Stimulated activated CD8-positive, alpha-beta memory T cell treated with anti-CD3 and anti-CD28 coated beads, Interleukin-2, amount 100 ng/mL, for 1 hour (primary cell): Measurements from ENCODE around the gene GTF2B.
"Not testable (repeated sequence)": the region's sequence is repeated elsewhere in the genome, so short reads cannot be mapped to it uniquely, and the experiment has no call there.

Source experiments
- DNase-seq, 2 donors: peaks; one replicate each; pipeline ENCODE4 v3.0.0-alpha.2; 2020; ENCODE audit warnings: low read depth in 2 of 2

The GTF2B gene

DNA sequence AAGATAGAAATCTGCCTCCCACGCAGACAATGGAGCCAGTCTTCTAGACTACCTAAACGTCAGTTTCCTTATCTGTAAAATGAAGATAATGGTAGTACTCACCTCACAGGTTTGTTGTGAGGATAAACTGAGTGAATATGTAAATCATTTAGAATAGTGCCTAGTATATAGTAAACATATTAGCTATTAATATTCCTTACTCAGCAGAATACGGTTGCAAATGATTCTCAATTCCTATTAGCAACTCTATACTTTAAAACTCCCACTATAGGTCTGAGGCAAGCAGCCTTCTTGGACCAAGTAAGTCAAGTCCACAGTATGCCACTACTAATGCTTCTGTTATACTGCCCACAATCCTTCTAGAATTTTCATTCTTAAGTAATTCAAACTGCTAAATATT lies 5.4 kb downstream of the GTF2B start:
- DNase-seq = no peak

DNA sequence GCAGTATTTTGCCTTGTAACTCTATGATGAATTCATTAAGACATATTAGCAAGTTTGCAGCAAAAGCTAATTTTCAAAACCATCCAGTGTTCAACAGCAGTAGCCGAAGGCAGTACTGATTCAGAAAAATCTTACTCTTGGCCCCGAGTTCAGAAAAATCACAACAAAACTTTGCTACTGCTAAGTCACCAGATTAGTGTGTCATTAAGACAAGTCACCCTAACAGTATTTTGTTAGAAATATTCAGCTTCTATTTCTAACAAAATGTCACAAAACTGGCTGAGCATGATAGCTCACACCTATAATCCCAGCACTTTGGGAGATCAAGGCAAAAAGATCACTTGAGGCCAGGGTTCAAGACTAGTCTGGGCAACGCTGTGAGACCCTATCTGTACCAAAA lies 8.2 kb downstream of the GTF2B start:
- no peak for DNase-seq

DNA sequence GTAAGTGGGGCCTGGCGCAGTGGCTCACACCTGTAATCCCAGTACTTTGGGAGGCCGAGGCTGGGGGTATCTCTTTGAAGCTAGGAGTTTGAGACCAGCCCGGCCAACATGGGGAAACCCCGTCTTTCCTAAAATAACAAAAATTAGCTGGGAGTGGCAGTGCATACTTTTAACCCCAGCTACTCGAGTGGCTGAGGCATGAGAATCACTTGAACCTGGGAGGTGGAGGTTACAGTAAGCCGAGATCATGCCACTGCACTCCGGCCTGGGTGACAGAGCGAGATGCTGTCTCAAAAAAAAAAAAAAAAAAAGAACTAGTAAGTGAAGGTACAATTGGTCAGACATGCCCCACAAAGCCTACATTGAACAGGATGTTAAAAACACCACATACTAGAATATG lies 10.7 kb downstream of the GTF2B start:
- not testable (repeated sequence) for DNase-seq

DNA sequence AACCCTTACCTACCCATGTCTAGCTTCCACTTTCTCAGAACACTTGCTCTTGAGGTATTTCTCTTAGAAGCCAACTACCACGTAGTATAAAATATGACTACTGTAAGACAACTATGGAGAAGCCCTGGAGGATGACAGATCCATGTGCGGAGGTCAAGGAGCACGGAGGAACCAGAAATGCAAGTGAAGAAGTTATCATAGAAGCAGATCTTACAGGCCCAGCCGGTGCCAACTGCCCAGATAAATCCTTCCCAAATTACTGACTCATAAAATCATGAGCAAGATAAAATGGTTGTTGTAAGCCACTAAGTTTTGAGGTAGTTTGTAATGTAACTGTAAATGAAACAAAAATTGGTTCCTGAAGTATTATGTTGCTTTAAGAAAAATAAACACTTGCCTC lies 12.6 kb downstream of the GTF2B start:
- no peak for DNase-seq

DNA sequence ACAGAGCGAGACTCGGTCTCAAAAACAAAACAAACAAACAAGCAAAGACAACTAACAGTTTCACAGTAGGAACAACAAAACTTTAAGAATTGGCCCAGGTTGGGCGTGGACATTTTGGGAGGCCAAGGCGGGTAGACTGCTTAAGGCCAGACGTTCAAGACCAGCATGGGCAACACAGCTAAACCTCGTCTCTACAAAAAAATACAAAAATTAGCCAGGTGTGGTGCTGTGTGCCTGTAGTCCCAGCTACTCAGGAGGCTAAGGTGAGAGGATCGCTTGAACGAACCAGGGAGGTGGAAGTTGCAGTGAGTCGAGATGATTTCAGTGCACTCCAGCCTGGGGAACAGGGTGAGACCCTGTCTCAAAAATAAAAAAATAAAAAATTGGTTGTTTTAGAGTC lies 13.5 kb downstream of the GTF2B start:
- DNase-seq = no peak

DNA sequence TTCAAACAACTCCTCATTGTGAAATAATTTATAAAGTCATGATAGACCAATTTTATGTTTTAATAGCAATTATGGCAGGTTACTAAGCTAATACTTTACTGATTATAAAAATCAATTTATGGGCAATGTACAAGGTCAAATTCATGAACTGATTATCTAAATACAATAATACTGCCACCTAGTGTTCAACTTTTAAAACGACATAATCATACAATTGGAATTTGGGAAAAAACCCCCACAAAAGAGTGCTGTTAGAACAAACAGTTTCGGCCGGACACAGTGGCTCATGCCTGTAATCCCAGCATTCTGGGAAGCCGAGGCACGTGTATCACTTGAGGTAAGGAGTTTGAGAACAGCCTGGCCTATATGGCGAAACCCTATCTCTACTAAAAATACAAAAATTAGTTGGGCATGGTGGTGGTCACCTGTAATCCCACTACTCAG lies 14.0 kb downstream of the GTF2B start:
- DNase-seq = no peak

DNA sequence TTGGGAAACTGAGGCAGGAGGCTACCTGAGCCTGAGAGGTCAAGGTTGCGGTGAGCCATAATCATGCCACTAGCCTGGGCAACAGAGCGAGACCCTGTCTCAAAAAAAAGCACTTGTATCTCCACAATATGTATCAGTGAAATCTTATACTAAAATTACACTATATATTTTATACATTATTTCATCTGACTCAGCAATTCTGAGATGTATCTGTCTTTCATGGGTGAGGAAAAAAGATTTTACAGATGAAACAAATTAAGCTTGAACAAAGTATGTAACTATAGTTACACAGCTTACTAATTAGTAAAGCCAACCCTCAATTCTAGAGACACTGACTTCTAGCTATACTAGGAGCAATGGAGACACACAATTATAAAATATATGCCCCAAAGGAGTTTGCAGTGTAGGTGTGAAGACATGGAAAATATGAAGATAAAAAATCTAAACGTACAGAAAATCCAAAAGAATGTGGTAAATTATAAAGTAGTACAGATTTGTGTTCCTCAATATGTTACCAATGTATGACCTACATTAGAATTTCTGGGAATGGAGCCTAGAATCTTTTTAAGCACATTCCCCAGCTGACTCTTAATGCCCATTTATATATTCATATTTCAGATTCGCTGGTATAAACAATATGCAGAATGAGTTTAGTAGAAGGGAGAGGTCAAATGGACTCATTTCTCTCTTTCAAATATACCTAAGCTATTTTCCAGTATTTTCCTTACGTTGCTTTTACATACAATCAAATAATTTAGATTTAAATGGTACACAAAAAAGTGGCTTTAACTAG lies 14.6 kb downstream of the GTF2B start:
- no peak for DNase-seq

DNA sequence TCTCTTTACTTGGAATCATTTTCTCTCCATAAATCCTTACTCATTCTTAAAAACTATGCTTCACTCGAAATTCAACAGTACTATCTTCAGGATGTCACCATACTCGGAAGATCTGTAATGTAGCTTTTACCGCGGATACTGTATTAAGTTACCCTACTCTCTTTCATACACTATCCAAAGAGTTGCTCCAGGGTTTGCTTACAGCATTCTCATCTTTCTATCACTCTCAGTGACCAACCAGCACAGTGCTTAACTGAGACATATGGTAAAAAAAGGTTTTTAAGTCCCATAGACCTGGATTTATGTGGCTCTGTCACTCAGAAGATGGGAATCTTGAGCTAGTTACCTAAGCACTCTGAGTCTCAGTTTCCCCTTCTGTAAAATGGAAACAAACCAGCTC lies 15.8 kb downstream of the GTF2B start:
- DNase-seq = no peak

DNA sequence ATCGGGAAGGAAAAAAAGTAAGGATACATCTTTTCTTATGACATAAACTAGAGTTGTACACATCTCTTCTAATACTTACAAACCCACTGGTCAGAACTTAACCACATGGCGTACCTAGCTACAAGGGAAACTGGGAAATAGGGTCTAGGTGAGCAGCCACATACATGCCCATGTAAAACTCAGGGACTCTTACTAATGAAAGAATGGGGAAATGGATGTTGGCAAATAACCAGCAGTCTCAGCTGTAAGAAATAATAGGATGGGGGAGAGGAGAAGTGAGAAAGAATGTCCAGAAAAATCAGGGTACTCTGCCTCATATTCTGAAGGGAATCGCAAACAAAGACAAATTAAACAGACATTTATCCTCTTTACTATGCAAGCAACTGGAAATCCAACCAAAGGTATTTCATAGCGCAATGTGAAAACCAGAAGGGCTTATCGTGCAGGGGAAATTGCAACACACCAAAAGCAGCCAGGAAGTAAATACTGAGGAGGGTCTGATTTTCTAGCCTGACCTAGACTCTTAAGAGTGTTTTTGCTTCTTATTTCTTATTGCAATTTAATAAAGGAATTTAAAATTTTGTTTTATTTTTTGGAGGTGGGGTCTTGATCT lies 17.5 kb downstream of the GTF2B start:
- no peak for DNase-seq

DNA sequence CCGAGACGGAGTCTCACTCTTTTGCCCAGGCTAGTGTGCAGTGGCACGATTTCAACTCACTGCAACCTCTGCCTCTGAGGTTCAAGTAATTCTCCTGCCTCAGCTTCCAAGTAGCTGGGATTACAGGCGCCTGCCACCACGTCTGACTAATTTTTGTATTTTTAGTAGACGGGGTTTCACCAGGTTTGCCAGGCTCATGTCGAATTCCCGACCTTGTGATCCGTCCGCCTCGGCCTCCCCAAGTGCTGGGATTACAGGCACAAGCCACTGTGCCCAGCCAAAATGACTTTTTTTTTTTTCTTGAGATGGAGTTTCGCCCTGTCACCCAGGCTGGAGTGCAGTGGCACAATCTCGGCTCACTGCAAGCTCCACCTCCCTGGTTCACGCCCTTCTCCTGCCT lies 21.7 kb downstream of the GTF2B start:
- not testable (repeated sequence) for DNase-seq

DNA sequence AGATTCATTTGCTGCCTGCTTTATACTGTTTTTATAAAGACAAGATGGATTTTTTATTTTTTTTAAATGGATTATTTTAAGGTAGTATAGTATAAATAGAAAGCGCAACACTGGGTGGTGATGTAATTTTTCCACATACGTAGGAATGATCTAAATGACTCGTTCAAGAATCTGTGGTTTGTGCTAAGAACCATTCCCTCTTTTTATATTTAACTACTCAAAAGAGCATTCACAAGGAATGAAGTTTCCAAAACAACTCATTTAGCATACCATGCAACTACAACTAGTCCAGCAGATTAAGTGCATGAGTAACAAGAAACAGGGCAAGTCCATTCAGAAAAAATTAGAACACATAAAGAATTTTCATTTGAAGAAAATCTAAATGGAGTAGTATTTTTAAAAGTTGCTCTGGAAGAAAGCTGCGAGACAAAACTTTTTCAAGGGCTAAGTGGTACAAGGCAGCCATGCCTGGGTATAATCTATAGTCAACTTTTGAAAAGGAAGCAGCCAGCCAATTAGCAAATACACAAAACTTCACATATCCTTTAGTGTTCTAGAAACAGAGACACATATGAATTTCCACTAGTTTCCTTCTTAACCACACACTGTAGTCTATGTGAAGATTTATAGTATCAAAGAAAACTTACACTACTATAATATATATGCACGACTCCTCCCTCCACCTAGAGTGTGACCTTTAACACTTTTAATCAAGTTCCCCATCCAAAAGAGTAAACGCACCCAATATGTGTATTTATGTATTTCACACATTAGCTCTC lies 23.4 kb downstream of the GTF2B start:
- DNase-seq = no peak

DNA sequence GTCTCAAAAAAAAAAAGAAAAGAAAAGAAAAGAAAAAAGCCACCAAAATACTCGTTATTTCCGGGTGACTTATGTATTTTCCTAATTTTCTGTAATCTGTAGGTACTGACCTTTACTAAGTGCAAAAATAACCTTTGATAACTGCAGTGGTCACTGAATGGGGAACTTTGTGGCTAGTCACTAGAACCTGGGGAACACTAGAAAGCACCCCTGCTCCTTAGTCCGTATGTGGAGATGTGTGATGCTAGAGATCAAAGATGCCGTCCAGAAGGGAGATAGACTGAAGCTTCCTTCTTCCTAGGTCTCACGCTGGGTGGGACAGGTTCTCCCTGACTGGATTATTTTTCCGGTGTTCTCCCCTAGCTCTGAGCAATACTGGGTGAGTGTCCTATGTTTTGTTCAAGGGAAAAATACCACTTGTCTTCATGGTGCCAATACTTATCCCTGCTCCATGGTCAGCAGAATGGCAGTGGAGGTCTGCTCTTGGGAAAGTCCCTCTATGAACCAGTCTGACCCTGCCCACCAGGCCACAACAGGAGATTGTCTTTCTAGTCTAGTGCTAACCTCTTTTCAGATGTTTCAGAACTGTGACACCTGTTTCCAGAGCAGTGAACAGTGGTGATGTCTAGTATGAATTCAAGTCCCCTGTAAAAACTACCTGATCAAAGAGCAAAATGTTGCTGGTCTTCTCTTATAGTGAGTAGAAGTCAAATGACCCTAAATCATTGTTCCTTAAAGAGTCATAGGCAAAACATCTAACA lies 39.9 kb downstream of the GTF2B start:
- DNase-seq = no peak

DNA sequence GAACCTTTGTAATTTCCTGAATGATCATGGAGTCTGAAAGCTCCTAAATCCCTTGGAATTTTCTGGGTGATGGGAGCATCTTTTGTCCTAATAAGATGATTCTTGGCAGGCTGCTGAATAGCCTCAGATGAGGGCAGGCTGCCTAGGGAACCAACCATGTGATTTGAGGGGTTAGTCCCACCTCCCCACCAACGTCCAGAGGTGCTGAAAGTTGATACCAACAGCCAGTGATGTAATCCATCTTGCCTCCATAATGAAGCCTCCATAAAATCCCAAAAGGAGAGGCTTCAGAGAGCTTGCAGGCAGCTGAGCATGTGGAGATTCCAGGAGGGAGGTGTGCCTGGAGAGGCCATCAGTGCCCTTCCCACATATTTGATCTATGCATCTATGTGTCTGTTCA lies 43.7 kb downstream of the GTF2B start:
- no peak for DNase-seq

DNA sequence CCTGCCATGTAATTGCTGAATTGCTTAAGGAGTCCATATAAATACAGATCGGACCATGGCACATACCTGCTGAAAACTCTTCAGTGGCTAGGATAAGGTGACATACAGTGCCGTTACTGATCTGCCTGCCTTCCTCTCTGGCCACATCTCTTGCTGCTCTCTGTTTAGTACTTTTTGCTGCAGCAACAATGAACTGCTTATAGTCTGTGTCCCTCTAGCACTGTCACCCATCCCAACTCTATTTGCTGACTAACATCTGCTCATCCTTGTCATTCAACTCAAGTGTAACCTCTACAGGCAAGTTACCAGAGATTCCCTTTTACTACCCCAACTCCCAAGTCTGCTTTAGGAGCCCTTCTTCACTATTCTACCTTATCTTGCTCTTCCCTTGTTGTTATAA lies 65.6 kb downstream of the GTF2B start:
- DNase-seq = no peak

DNA sequence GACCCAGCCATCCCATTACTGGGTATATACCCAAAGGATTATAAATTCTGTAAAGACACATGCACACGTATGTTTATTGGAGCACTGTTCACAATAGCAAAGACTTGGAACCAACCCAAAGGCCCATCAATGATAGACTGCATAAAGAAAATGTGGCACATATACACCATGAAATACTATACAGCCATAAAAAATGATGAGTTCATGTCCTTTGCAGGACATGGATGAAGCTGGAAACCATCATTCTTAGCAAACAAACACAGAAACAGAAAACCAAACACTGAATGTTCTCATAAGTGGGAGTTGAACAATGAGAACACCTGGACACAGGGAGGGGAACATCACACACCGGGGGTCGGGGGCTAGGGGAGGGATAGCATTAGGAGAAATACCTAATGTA lies 71.7 kb downstream of the GTF2B start:
- DNase-seq = not testable (repeated sequence)

DNA sequence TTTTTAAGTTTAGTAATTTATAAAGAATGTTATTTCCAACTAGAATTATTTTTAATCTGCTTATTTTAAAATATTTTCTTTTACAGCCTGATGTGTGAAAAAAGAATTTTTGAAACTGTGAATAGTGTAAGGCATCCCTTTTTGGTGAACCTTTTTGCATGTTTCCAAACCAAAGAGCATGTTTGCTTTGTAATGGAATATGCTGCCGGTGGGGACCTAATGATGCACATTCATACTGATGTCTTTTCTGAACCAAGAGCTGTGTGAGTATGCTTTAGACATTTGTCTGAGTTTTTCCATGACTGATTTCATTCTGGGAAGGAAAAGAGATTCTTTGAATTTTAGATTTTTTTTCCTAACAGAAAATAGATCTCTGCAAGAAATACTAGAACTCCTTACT lies 77.9 kb downstream of the GTF2B start:
- DNase-seq = no peak

DNA sequence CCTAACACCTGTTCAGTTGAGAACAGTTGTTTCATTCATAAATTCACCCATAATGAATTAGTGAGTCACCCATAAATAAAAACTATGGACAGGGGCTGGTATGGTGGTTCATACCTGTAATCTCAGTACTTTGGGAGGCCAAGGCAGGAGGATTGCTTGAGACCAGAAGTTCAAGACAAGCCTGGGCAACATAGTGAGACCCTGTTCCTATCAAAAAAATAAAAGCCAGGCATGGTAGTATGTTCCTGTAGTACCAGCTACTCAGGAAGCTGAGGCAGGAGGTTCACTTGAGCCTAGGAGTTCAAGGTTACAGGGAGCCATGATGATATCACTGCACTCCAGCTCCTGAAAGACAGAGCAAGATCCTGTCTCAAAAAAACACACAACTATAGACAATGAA lies 79.0 kb downstream of the GTF2B start:
- no peak for DNase-seq

DNA sequence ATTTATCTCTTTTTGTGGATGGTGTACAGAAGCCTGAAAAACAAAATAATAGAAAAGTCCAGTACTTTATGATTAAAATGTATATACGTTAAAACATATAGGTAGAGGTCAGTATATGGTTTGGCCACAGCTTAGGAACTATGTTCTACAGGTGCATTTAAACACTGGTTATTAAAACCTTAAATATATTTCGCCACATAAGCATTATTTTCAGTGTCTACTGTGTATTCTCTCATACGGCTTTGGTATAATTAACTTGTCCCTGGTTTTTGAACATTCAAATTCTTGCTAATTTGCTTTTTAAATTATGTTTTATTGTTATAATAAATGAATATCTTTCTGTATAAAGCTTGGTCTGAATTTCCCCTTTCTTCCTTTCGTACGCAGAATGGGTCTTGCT lies 87.9 kb downstream of the GTF2B start:
- DNase-seq = no peak

DNA sequence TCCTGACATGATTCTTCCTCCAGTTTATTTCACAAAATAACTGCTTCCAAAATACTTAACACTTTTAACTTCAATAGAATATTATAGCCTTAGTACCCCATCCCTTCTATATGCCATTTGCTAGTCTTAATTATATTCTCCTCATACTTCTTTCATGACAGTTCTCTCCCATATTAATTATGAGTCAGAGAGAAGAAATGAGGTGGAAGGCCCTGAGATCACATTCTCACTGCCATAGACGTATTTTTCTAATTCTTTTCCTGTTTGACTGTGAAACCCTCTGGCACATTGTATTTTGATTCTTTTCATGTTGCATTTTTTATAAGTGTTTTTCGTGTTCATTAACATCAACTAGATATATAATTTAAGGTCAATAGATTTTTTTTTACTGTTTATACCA lies 88.4 kb downstream of the GTF2B start:
- no peak for DNase-seq
